ENCODE data around the gene PHLPP1. TPM values are rescaled to one million over a fixed set of nuclear protein-coding genes. Genes with fewer than 3 reads are reported as not detected.

The PHLPP1 gene
- total and polyA plus RNA-seq, 2 of the 13 experiments (the other 11 are each of a cell fraction or from before 2014, with no cell fraction given) = 9.8 to 18.5 TPM

DNA sequence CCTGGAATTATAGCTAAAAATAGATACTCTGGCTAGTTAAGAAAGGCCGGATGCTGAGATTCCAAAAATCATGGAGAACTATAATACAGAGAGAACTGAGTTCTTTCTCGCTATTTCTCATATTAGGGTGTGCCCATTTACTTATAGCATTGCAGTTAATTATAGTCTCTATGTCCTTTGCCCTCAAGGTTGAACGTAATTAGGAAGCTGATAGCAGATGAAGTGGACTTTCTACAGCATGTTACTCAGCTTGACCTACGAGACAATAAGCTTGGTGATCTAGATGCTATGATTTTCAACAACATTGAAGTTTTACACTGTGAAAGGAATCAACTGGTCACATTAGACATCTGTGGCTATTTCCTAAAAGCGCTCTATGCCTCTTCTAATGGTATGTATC, 187.4 kb downstream of the PHLPP1 start:
- Histone ChIP-seq H3K27ac (ENCODE audit: extremely low read length, insufficient read depth, low read length) (no peak overlapping the region), H4K20me1 (ENCODE audit: insufficient read depth, low read length) (no peaks in the 10 kb centered on the region), H3K27me3 (ENCODE audit: control insufficient read depth in 1 of 2, insufficient read depth in 2 of 2, low read length in 2 of 2) (no peaks in the 10 kb centered on the region), H3K36me3 (replicated peaks in 1 of 2; ENCODE audit: control insufficient read depth in 1 of 2, insufficient read depth in 2 of 2, low read length in 2 of 2) (peaks cover 4 to 43% of the 10 kb centered on the region in 2 experiments), H3K4me2 (ENCODE audit: low read depth, low read length) (no peak overlapping the region), H2AFZ (ENCODE audit: low read length) (no peak overlapping the region), H3K4me3 (replicated peaks in 1 of 3; ENCODE audit: insufficient read depth in 1 of 3, low read depth in 2 of 3, low read length in 3 of 3) (no peak overlapping the region), H3K9ac (ENCODE audit: insufficient read depth, low read depth, low read length) (no peak overlapping the region), H3K79me2 (ENCODE audit: insufficient read depth, low read length) (no peaks in the 10 kb centered on the region), H3K9me3 (ENCODE audit: low read length) (no peaks in the 10 kb centered on the region), H3K4me1 (ENCODE audit: insufficient read depth, low read length) (peaks cover 27% of the 10 kb centered on the region)
- FAIRE-seq = no peak
- BruUV-seq (replicated peaks) = no TSS peak
- no peak for DNase-seq (ENCODE audit: low spot score)
- in situ Hi-C loops (cut with HindIII; ENCODE audit: extremely low pct_ligation_motif_present, low pct_unique_long_range_greater_than_20kb) (no loop called here), intact Hi-C loops (cut with micrococcal nuclease; ENCODE audit: unreplicated experiment) (no loop called here)
- 98% methylated on average over 5 of the region's 5 CpGs for WGBS (ENCODE audit: low lambda C conversion rate)
- TF ChIP-seq ZNF572 (CRISPR knock-in tag; IDR thresholded peaks at IDR 0.05) (no peak), RERE (CRISPR knock-in tag; IDR thresholded peaks at IDR 0.05; ENCODE audit: low read depth) (no peak), NR0B2 (CRISPR knock-in tag; IDR thresholded peaks at IDR 0.05) (no peak), ZFP82 (CRISPR knock-in tag; IDR thresholded peaks at IDR 0.05; ENCODE audit: borderline replicate concordance) (no peak), FOSL2 (CRISPR knock-in tag; IDR thresholded peaks at IDR 0.05) (no peak), ATF1 (CRISPR knock-in tag; IDR thresholded peaks at IDR 0.05) (no peak), ZNF484 (CRISPR knock-in tag; IDR thresholded peaks at IDR 0.05; ENCODE audit: borderline replicate concordance, low read depth) (no peak), ZNF788 (CRISPR knock-in tag; IDR thresholded peaks at IDR 0.05; ENCODE audit: borderline replicate concordance) (no peak), ZNF20 (CRISPR knock-in tag; IDR thresholded peaks at IDR 0.05) (no peak), ZNF326 (CRISPR knock-in tag; IDR thresholded peaks at IDR 0.05; ENCODE audit: borderline replicate concordance) (no peak), ZNF564 (CRISPR knock-in tag; IDR thresholded peaks at IDR 0.05) (no peak)
- ChIA-PET CTCF (ENCODE audit: low intra/inter-chr PET ratio, low total read pairs) (no interaction called here), POLR2A (no interaction called here)
- ATAC-seq = no peak
